GM12878 (cell line): ENCODE measurements around the gene CREBRF. TPM values are rescaled to one million over a fixed set of nuclear protein-coding genes. Genes with fewer than 3 reads are reported as not detected.

Experiments
- ATAC-seq: fragments of 200-7000 bp; cut with Tn5 transposase; 3 replicates; pipeline ENCODE4 v1.9.1; 2020; ENCODE audit warnings: mild to moderate bottlenecking, moderate library complexity
- BruUV-seq: library from RNA; stranded (reverse); fragments of 400-500 nt; replicated peaks from 2 replicates; lab custom pipeline; 2021; lab: Mats Ljungman, UMichigan
- CTCF ChIA-PET: fragments of 300-600 bp; sonication (Branson Sonifier 250); formaldehyde crosslinking; extraction: SDS; loops from one replicate; lab custom pipeline; 2021; ENCODE audit warnings: inconsistent platforms; lab: Yijun Ruan, JAX
- POLR2A ChIA-PET: fragments of 350-600 bp; formaldehyde crosslinking; extraction: SDS; loops from one replicate; lab custom pipeline; 2021; ENCODE audit warnings: inconsistent platforms; lab: Charles Lee
- RAD21 ChIA-PET: fragments of 300-600 bp; sonication (Branson Sonifier 250); formaldehyde crosslinking; loops from one replicate; lab custom pipeline; 2023; ENCODE audit warnings: antibody characterized with exemption; ENCODE audit not compliant: unreplicated experiment; lab: Charles Lee
- SMC1A ChIA-PET: fragments of 300-600 bp; sonication (Branson Sonifier 250); formaldehyde crosslinking; loops from one replicate; lab custom pipeline; 2023; ENCODE audit not compliant: unreplicated experiment, uncharacterized antibody; lab: Charles Lee
- DNase-seq: peaks from one replicate; pipeline ENCODE4 v3.0.0-alpha.2; 2011; ENCODE audit warnings: low read depth, low spot score
- FAIRE-seq: peaks from 3 replicates; lab custom pipeline; 2011; peaks lifted over from hg19 to GRCh38; lab: Jason Lieb, UNC
- H2AFZ ChIP-seq: 2 replicates; pipeline ENCODE4 v1.6.0; 2011; ENCODE audit warnings: low read depth, low read length, control low read depth; ENCODE audit not compliant: control insufficient read depth
- H3K27ac ChIP-seq: 2 replicates; pipeline ENCODE4 v1.5.1; 2011; ENCODE audit warnings: control low read depth; ENCODE audit not compliant: control insufficient read depth, insufficient read depth
- H3K27me3 ChIP-seq, 2 experiments: replicated peaks in 1 of 2; 2 replicates each; pipeline versions ENCODE4 v1.6.0 to v1.6.1; 2011; ENCODE audit warnings: low read length in 1 of 2; ENCODE audit not compliant: control insufficient read depth in 2 of 2, insufficient read depth in 2 of 2
- H3K36me3 ChIP-seq, 2 experiments: 2 replicates each; pipeline ENCODE4 v1.5.1; 2011; ENCODE audit warnings: low read length in 1 of 2; ENCODE audit not compliant: control insufficient read depth in 2 of 2, insufficient read depth in 2 of 2
- H3K4me1 ChIP-seq: 2 replicates; pipeline ENCODE4 v1.6.1; 2011; ENCODE audit warnings: mild to moderate bottlenecking, low read length, moderate library complexity, mixed read lengths; ENCODE audit not compliant: control insufficient read depth, insufficient read depth
- H3K4me2 ChIP-seq: 2 replicates; pipeline ENCODE4 v1.6.0; 2011; ENCODE audit warnings: control low read depth; ENCODE audit not compliant: control insufficient read depth, insufficient read depth
- H3K4me3 ChIP-seq: fragments of 200-600 bp; sonication (generic); 2 replicates; pipeline ENCODE4 v1.5.1; 2016
- H3K79me2 ChIP-seq: 2 replicates; pipeline ENCODE4 v1.6.0; 2011; ENCODE audit warnings: low read length; ENCODE audit not compliant: control insufficient read depth, insufficient read depth
- H3K9ac ChIP-seq: 2 replicates; pipeline ENCODE4 v1.8.0; 2011; ENCODE audit warnings: low read length, control low read depth, mixed read lengths; ENCODE audit not compliant: control insufficient read depth, insufficient read depth
- H3K9me3 ChIP-seq: replicated peaks from 3 replicates; pipeline ENCODE4 v1.5.1; 2011; ENCODE audit warnings: mild to moderate bottlenecking, low read length; ENCODE audit not compliant: control insufficient read depth, insufficient read depth
- H4K20me1 ChIP-seq: 2 replicates; pipeline ENCODE4 v1.6.0; 2011; ENCODE audit not compliant: control insufficient read depth, insufficient read depth
- CHD1 ChIP-seq: IDR thresholded peaks from 2 replicates; pipeline ENCODE4 v1.6.1; 2012; ENCODE audit warnings: low read depth, low read length, improper control_type of control experiment
- DPF2 ChIP-seq: fragments of 450-650 bp; IDR thresholded peaks from 2 replicates; pipeline ENCODE4 v1.6.1; 2017; ENCODE audit warnings: mild to moderate bottlenecking
- ESRRA ChIP-seq: IDR thresholded peaks from 2 replicates; pipeline ENCODE4 v1.6.1; 2012; ENCODE audit warnings: mild to moderate bottlenecking, low read length, improper control_type of control experiment
- MYC ChIP-seq: IDR thresholded peaks from 2 replicates; pipeline ENCODE4 v1.6.1; 2011; ENCODE audit warnings: mild to moderate bottlenecking, low read length, moderate library complexity, inconsistent platforms; ENCODE audit not compliant: insufficient read depth, insufficient replicate concordance, insufficient read length, severe bottlenecking
- NFXL1 ChIP-seq: fragments of 450-650 bp; IDR thresholded peaks from 2 replicates; pipeline ENCODE4 v1.6.1; 2017; ENCODE audit warnings: antibody characterized with exemption, mild to moderate bottlenecking, borderline replicate concordance
- RCOR1 ChIP-seq: conservative IDR thresholded peaks from 2 replicates; pipeline ENCODE4 v1.6.1; 2012; ENCODE audit warnings: low read depth, low read length, improper control_type of control experiment
- SREBF2 ChIP-seq: IDR thresholded peaks from 2 replicates; pipeline ENCODE4 v1.6.1; 2012; ENCODE audit warnings: mild to moderate bottlenecking, low read length
- SRF ChIP-seq, 2 experiments: IDR thresholded peaks; 2 replicates each; pipeline ENCODE4 v1.6.1; 2011; ENCODE audit warnings: low read depth in 2 of 2, low read length in 2 of 2, mild to moderate bottlenecking in 1 of 2, moderate library complexity in 1 of 2
- TCF3 ChIP-seq: IDR thresholded peaks from 2 replicates; pipeline ENCODE4 v1.6.1; 2012; ENCODE audit warnings: low read depth, mild to moderate bottlenecking, low read length, borderline replicate concordance; ENCODE audit not compliant: insufficient read depth
- ZBED1 ChIP-seq: IDR thresholded peaks from 2 replicates; pipeline ENCODE4 v1.6.1; 2016; ENCODE audit warnings: borderline replicate concordance
- WGBS: methylation state at CpG from one replicate; pipeline ENCODE4 v1.1.6; 2016; ENCODE audit warnings: low lambda C conversion rate; ENCODE audit not compliant: insufficient replicate concordance, insufficient coverage; ENCODE audit errors: missing lambda C conversion rate; 5-methylcytosine and 5-hydroxymethylcytosine counted together
- in situ Hi-C: fragments of 300-500 bp; cut with MboI; formaldehyde crosslinking; loops from 9 replicates; pipeline ENCODE4 v1.14.3; 2018; ENCODE audit warnings: mixed read lengths
- intact Hi-C: fragments of 100-400 bp; cut with micrococcal nuclease; formaldehyde crosslinking; loops from one replicate; pipeline ENCODE4 v1.14.2; 2022; ENCODE audit not compliant: unreplicated experiment
- polyA plus RNA-seq, 11 experiments: library from polyadenylated mRNA; depleted of rRNA in 4 of 11; unstranded in 6 of 11; stranded (reverse) in 5 of 11; fragments of >200 nt; fragmentation: Nextera tagmentation in 4 of 11; fragmentation: Illumina TruSeq in 1 of 11; extraction: Ambion mirVana in 4 of 11; extraction: Trizol in 1 of 11; gene quantifications; 1 replicate in 1 of 11; 2 replicates in 10 of 11; pipeline versions ENCODE4 v1.2.1 to v1.2.3, GENCODE V29; 2011 to 2016; ENCODE audit warnings: inconsistent platforms in 2 of 11, missing spikeins in 2 of 11, low read depth in 1 of 11
- total RNA-seq, 4 experiments: library from RNA; depleted of rRNA in 3 of 4; stranded (reverse); fragments of >200 nt in 3 of 4; fragmentation: Illumina TruSeq in 1 of 4; extraction: Trizol in 1 of 4; gene quantifications; 2 replicates each; pipeline versions ENCODE4 v1.2.1 to v1.2.3, GENCODE V29; 2013 to 2021
- TF ChIP-seq, protein P1 (sequence below): fragments of 450-650 bp; IDR thresholded peaks from 2 replicates; pipeline ENCODE4 v1.6.1; 2017; ENCODE audit warnings: antibody characterized with exemption, mild to moderate bottlenecking, moderate library complexity

The CREBRF gene
- total and polyA plus RNA-seq, 10 of the 15 experiments (the other 5 are each of a cell fraction or from before 2014, with no cell fraction given), result 1.2 to 12.7 (median 3.9) TPM

DNA sequence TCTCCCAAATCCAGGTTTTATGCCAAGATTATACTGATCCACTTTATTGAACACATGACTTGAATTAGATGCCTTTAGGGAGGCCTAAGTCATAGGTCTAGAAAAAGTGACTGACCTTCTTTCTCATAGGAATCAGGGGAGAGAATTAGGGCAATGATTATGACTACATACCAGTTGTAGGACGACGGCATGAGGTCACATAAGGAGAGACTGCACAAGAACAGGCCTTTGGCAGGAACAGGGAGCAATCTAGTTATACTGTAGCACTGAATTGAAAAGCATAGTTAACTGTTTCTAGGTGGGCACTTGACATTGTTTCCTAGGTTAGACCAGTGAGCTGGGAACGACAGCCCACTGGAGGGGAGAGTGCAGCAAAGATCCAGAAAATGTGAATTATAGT, 22.7 kb downstream of the CREBRF start:
- ChIA-PET CTCF (no interaction called here), SMC1A (interaction anchor here (1.0 kb wide), 1 partner anchor 22 kb away, joined by 3 read pairs; no protein-coding TSS in a partner anchor), RAD21 (no interaction called here), POLR2A (interaction anchor here (0.6 kb wide), 1 partner anchor 81 kb away, joined by 4 read pairs; no protein-coding TSS in a partner anchor)
- H3K4me2 ChIP-seq, result no peak overlapping the region
- H3K4me3 ChIP-seq, result no peak overlapping the region
- no peaks in the 10 kb centered on the region for H3K4me1 ChIP-seq
- H3K36me3 ChIP-seq, result peaks cover 0 to 2% of the 10 kb centered on the region in 2 experiments; a peak in 1 of 4 replicates
- intact Hi-C loops (no loop called here), in situ Hi-C loops (no loop called here)
- no peaks in the 10 kb centered on the region for H3K79me2 ChIP-seq
- H3K9me3 ChIP-seq, result no peaks in the 10 kb centered on the region
- BruUV-seq, result no TSS peak
- no peak overlapping the region for H3K27ac ChIP-seq
- no peak overlapping the region for H2AFZ ChIP-seq
- WGBS, result 96% methylated on average over 3 of the region's 3 CpGs
- no peak for TF ChIP-seq ESRRA
- ATAC-seq, result no peak
- no peak for FAIRE-seq
- H3K27me3 ChIP-seq, result no peaks in the 10 kb centered on the region
- no peaks in the 10 kb centered on the region for H4K20me1 ChIP-seq
- DNase-seq, result no peak
- no peak overlapping the region for H3K9ac ChIP-seq

DNA sequence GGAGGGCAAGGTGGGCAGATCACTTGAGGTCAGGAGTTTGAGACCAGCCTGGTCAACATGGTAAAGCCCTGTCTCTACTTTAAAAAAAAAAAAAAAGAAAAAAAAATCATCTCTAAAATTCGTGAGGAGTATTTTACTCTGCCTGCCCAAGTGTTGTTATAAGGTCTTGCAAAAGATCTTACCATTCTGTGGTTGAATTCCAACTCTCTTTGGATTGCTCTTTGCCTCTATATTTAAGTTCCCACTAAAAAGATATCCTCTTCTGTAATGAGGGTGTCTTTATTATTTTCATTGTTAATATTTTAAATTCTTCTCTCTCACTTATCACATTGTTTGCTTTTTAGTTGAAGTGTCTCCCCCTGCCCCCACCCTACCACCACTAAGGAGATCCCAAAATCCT, 33.4 kb downstream of the CREBRF start:
- ChIA-PET POLR2A (no interaction called here), SMC1A (no interaction called here), RAD21 (no interaction called here), CTCF (no interaction called here)
- Histone ChIP-seq H3K27me3 (no peaks in the 10 kb centered on the region), H3K27ac (no peak overlapping the region), H3K79me2 (no peaks in the 10 kb centered on the region), H3K4me3 (no peak overlapping the region), H3K4me1 (no peaks in the 10 kb centered on the region), H3K4me2 (no peak overlapping the region), H3K9ac (no peak overlapping the region), H2AFZ (no peak overlapping the region), H3K36me3 (no peaks in the 10 kb centered on the region), H3K9me3 (no peaks in the 10 kb centered on the region), H4K20me1 (no peaks in the 10 kb centered on the region)
- no peak for ATAC-seq
- intact Hi-C loops (no loop called here), in situ Hi-C loops (no loop called here)
- DNase-seq, result no peak
- 91% methylated on average over 1 of the region's 1 CpG for WGBS
- FAIRE-seq, result no peak
- BruUV-seq, result no TSS peak
- no peak for TF ChIP-seq SRF (IDR thresholded peaks at IDR 0.05; ENCODE audit: low read depth in 2 of 2, low read length in 2 of 2)
- TF ChIP-seq CHD1, result no peak
- no peak for TF ChIP-seq RCOR1
- no peak for TF ChIP-seq ZBED1
- TF ChIP-seq, protein P1, sequence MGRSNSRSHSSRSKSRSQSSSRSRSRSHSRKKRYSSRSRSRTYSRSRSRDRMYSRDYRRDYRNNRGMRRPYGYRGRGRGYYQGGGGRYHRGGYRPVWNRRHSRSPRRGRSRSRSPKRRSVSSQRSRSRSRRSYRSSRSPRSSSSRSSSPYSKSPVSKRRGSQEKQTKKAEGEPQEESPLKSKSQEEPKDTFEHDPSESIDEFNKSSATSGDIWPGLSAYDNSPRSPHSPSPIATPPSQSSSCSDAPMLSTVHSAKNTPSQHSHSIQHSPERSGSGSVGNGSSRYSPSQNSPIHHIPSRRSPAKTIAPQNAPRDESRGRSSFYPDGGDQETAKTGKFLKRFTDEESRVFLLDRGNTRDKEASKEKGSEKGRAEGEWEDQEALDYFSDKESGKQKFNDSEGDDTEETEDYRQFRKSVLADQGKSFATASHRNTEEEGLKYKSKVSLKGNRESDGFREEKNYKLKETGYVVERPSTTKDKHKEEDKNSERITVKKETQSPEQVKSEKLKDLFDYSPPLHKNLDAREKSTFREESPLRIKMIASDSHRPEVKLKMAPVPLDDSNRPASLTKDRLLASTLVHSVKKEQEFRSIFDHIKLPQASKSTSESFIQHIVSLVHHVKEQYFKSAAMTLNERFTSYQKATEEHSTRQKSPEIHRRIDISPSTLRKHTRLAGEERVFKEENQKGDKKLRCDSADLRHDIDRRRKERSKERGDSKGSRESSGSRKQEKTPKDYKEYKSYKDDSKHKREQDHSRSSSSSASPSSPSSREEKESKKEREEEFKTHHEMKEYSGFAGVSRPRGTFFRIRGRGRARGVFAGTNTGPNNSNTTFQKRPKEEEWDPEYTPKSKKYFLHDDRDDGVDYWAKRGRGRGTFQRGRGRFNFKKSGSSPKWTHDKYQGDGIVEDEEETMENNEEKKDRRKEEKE, result no peak
- no peak for TF ChIP-seq NFXL1
- no peak for TF ChIP-seq TCF3
- no peak for TF ChIP-seq MYC
- TF ChIP-seq DPF2, result no peak
- TF ChIP-seq SREBF2, result no peak
